ENCODE results near the gene POLR1C.

- no peak for TF ChIP-seq CTCF (conservative IDR thresholded peaks at IDR 0.05; ENCODE audit: low read length)
- TF ChIP-seq EZH2phosphoT487 (IDR thresholded peaks at IDR 0.05; ENCODE audit: borderline replicate concordance), result no peak
Observed at GRCh38 chr6:43481075-43481474, 35.8 kb upstream of the POLR1C start.
